Panc1 (cell line): ENCODE data around the gene PJA1.

Source experiments
- CTCF ChIP-seq: fragments of 450-650 bp; IDR thresholded peaks from 2 replicates; pipeline ENCODE4 v1.5.1; 2017; ENCODE audit warnings: mild to moderate bottlenecking
- POLR2AphosphoS5 ChIP-seq: IDR thresholded peaks from 2 replicates; pipeline ENCODE4 v1.6.1; 2012; ENCODE audit warnings: mild to moderate bottlenecking, low read depth, low read length, moderate library complexity
- REST ChIP-seq, 2 experiments: IDR thresholded peaks; 2 replicates each; pipeline ENCODE4 v1.6.1; 2011 to 2012; ENCODE audit warnings: low read depth in 2 of 2, control low read depth in 1 of 2, low read length in 1 of 2, mild to moderate bottlenecking in 1 of 2, moderate library complexity in 1 of 2; ENCODE audit not compliant: insufficient read depth in 1 of 2
- SIN3A ChIP-seq: IDR thresholded peaks from 2 replicates; pipeline ENCODE4 v1.6.1; 2012; ENCODE audit warnings: low read depth, mild to moderate bottlenecking, low read length, moderate library complexity, borderline replicate concordance; ENCODE audit not compliant: insufficient read depth
- TCF7L2 ChIP-seq: IDR thresholded peaks from 2 replicates; pipeline ENCODE4 v1.6.1; 2011; ENCODE audit warnings: mild to moderate bottlenecking, low read depth, low read length, inconsistent platforms

GRCh38 chrX:69127466-69127865 lies 37.8 kb downstream of the PJA1 start:
- TF ChIP-seq CTCF (no peak), REST (IDR thresholded peaks at IDR 0.05; ENCODE audit: insufficient read depth in 1 of 2, low read depth in 2 of 2, low read length in 1 of 2) (no peak), TCF7L2 (no peak), POLR2AphosphoS5 (no peak), SIN3A (no peak)
